Mesenchymal stem cell (in vitro differentiated cells and primary cell): ENCODE measurements around the gene CHD9.

Source experiments
- DNase-seq: peaks from one replicate; pipeline ENCODE4 v3.0.0-alpha.2; 2013
- H2AFZ ChIP-seq: one replicate; pipeline ENCODE4 v1.6.1; 2013; ENCODE audit warnings: low read depth, mild to moderate bottlenecking, control low read depth, inconsistent platforms, low read length, moderate library complexity
- H2AK5ac ChIP-seq: 2 replicates; pipeline ENCODE4 v1.6.1; 2013; ENCODE audit warnings: low read length, moderate library complexity, mild to moderate bottlenecking, inconsistent platforms; ENCODE audit not compliant: severe bottlenecking
- H2BK120ac ChIP-seq: one replicate; pipeline ENCODE4 v1.6.1; 2013; ENCODE audit warnings: low read depth, mild to moderate bottlenecking, inconsistent platforms, low read length, moderate library complexity
- H2BK12ac ChIP-seq, 2 experiments: one replicate each; pipeline ENCODE4 v1.6.1; 2013; ENCODE audit warnings: inconsistent platforms in 2 of 2, low read length in 2 of 2, mild to moderate bottlenecking in 2 of 2, moderate library complexity in 2 of 2, control low read depth in 1 of 2
- H2BK15ac ChIP-seq: one replicate; pipeline ENCODE4 v1.6.1; 2013; ENCODE audit warnings: mild to moderate bottlenecking, low read depth, inconsistent platforms; ENCODE audit not compliant: poor library complexity, severe bottlenecking
- H2BK5ac ChIP-seq: 2 replicates; pipeline ENCODE4 v1.6.1; 2013; ENCODE audit warnings: low read depth, mild to moderate bottlenecking, low read length, control low read depth, inconsistent platforms; ENCODE audit not compliant: poor library complexity, severe bottlenecking
- H3K14ac ChIP-seq, 2 experiments: one replicate each; pipeline ENCODE4 v1.6.1; 2013; ENCODE audit warnings: inconsistent platforms in 2 of 2, low read length in 2 of 2, control low read depth in 1 of 2, mild to moderate bottlenecking in 1 of 2, moderate library complexity in 1 of 2
- H3K18ac ChIP-seq, 2 experiments: one replicate each; pipeline ENCODE4 v1.6.1; 2013; ENCODE audit warnings: inconsistent platforms in 2 of 2, low read length in 2 of 2, control low read depth in 1 of 2, low read depth in 1 of 2, mild to moderate bottlenecking in 1 of 2
- H3K23ac ChIP-seq, 2 experiments: one replicate each; pipeline ENCODE4 v1.6.1; 2013; ENCODE audit warnings: inconsistent platforms in 2 of 2, low read length in 2 of 2, mild to moderate bottlenecking in 2 of 2, moderate library complexity in 2 of 2, control low read depth in 1 of 2
- H3K27ac ChIP-seq: 2 replicates; pipeline ENCODE4 v1.5.1; 2013; ENCODE audit warnings: mild to moderate bottlenecking, moderate library complexity, low read length, control low read depth, inconsistent platforms; ENCODE audit not compliant: poor library complexity, severe bottlenecking
- H3K27me3 ChIP-seq, 2 experiments: 2 replicates each; pipeline versions ENCODE4 v1.6.1 to v1.7.0; 2013; ENCODE audit warnings: low read length in 2 of 2, mild to moderate bottlenecking in 2 of 2, moderate library complexity in 2 of 2, control low read depth in 1 of 2, inconsistent platforms in 1 of 2; ENCODE audit not compliant: control insufficient read depth in 1 of 2, insufficient read depth in 1 of 2
- H3K36me3 ChIP-seq, 2 experiments: 2 replicates each; pipeline versions ENCODE4 v1.6.1 to v1.7.0; 2013; ENCODE audit warnings: low read length in 2 of 2, control low read depth in 1 of 2, inconsistent platforms in 1 of 2, low read depth in 1 of 2, mild to moderate bottlenecking in 1 of 2; ENCODE audit not compliant: insufficient read depth in 2 of 2, control insufficient read depth in 1 of 2
- H3K4ac ChIP-seq, 2 experiments: one replicate each; pipeline ENCODE4 v1.6.1; 2013; ENCODE audit warnings: inconsistent platforms in 2 of 2, low read length in 2 of 2, mild to moderate bottlenecking in 2 of 2, moderate library complexity in 2 of 2, control low read depth in 1 of 2, low read depth in 1 of 2
- H3K4me1 ChIP-seq: 2 replicates; pipeline ENCODE4 v1.6.1; 2013; ENCODE audit warnings: low read depth, low read length, control low read depth; ENCODE audit not compliant: control insufficient read depth, insufficient read depth
- H3K4me2 ChIP-seq: 2 replicates; pipeline ENCODE4 v1.6.1; 2013; ENCODE audit warnings: low read length, mild to moderate bottlenecking, inconsistent platforms; ENCODE audit not compliant: poor library complexity, severe bottlenecking
- H3K4me3 ChIP-seq, 2 experiments: 2 replicates each; pipeline versions ENCODE4 v1.5.1 to v1.7.0; 2013; ENCODE audit warnings: low read length in 2 of 2, mild to moderate bottlenecking in 2 of 2, control low read depth in 1 of 2, low read depth in 1 of 2; ENCODE audit not compliant: insufficient read depth in 1 of 2
- H3K79me1 ChIP-seq: replicated peaks from 2 replicates; pipeline ENCODE4 v1.6.1; 2013; ENCODE audit warnings: mild to moderate bottlenecking, control low read depth, low read length, inconsistent platforms; ENCODE audit not compliant: poor library complexity, severe bottlenecking
- H3K9ac ChIP-seq: 2 replicates; pipeline ENCODE4 v1.7.0; 2013; ENCODE audit warnings: mild to moderate bottlenecking, low read length, moderate library complexity
- H3K9me3 ChIP-seq: 2 replicates; pipeline ENCODE4 v1.7.0; 2013; ENCODE audit warnings: mild to moderate bottlenecking, low read length; ENCODE audit not compliant: control insufficient read depth
- H4K8ac ChIP-seq: one replicate; pipeline ENCODE4 v1.6.1; 2013; ENCODE audit warnings: inconsistent platforms, mild to moderate bottlenecking, low read length, moderate library complexity
- H4K91ac ChIP-seq: one replicate; pipeline ENCODE4 v1.6.1; 2013; ENCODE audit warnings: mild to moderate bottlenecking, low read length, inconsistent platforms
- WGBS: methylation state at CpG from one replicate; pipeline ENCODE4 v1.1.7; 2013; ENCODE audit warnings: mixed read lengths; 5-methylcytosine and 5-hydroxymethylcytosine counted together

The CHD9 gene

DNA sequence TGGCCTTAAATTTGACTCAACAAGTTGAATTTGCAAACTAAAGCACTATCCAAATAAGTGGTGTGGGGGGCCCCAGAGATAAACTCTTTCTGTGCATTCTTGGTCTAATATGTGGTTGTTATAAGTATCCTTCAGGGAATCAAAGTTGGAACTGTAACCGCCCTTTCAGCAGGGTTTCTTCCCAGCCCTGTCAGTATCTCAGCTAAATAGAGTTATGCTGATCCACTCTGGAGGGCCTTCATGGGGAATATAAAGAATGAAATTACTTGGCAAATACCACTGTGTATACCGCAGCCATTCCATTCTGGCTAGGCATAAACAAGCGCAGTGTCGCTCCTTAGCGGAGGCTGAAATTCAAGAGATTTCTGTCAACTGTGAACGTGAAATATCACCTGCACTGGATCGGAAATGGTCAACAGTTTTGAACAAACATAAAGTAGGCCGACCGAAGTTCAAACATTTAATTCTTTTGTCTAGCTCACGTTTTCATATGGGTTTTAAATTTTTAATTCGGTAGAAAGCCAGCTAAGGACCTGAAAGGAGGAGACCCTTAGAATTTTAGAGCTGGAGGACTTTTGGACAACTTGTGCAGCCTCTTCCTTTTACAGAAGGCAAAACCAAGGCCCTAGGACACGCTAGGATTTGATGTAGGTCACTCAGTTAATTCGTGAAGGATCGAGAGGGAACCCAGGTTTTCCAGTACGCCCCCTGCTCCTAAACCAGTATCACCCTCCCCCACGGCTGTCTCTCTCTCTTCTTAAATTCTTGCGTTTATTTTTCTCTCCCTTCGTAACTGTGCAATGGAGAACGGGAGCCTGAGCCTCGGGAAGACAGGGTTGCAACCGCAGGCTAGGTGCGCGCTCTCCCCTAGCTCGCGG is 74.7 kb downstream of the CHD9 start:
- DNase-seq, result peak; percentile 57
- Histone ChIP-seq H3K27me3 (no peaks in the 10 kb centered on the region), H3K36me3 (peaks cover 3 to 6% of the 10 kb centered on the region in 2 experiments), H2AFZ (peak overlapping the region; percentile 46), H3K79me1 (peaks cover 12% of the 10 kb centered on the region), H3K9me3 (no peaks in the 10 kb centered on the region), H3K4me2 (peak overlapping the region; percentile 87), H3K4ac (peak overlapping the region; percentile 85 to 93), H4K91ac (peak overlapping the region; percentile 99), H3K4me3 (peak overlapping the region; percentile 79 to 87), H2BK12ac (peak overlapping the region in 1 of 2 experiments; percentile 96), H2BK120ac (peak overlapping the region; percentile 87), H2BK15ac (peak overlapping the region; percentile 70), H3K27ac (peak overlapping the region; percentile 71), H3K23ac (peak overlapping the region; percentile 86 to 92), H4K8ac (peak overlapping the region; percentile 94), H3K14ac (peak overlapping the region in 1 of 2 experiments; percentile 98), H3K4me1 (peaks cover 3% of the 10 kb centered on the region), H2AK5ac (peak overlapping the region; percentile 88), H3K18ac (peak overlapping the region; percentile 95 to 97), H3K9ac (peak overlapping the region; percentile 94), H2BK5ac (no peak overlapping the region)
- 41% methylated on average over 25 of the region's 25 CpGs for WGBS

DNA sequence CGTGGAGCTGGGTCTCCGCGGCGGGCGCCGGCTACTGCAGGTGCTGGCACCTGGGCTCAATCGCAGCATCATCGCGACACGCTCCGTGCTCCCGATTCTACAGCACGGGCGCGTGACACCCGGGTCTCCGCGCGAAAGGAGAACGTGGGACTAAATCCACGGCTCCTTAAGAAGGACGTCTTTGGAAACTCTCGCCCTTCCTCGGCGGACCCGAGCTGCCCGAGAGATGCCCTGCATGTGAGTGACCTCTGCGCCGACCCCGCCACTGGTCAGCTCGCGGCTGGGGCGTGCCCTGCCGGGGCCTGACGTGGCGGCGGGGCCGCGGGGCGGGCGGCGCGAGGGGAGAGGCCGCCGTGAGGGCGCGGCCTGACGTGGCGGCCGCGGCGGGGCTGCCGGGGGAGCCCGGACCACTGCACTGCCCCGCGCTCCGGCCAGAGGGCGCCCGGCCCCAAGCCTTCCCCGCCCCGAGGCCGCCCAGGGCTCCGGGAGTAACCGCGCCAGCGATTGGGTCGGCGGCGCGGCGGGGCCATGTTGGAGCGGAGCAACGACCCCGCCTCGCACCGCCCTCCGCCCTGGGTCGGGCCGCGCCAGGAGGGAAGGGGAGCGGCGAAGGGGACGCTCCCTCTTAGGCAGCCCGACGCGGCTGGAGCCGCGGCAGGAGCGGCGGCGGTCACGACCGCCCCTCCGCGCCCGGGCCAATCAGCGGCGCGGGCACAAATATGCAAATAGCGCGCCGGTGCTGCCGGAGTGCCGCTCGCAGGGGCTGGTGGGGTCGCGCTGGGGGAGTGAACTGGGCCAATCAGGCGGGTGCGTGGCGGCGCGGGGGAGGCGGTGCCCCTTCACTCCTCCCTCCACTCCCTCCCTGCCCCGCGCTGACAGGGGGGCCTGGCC is 75.6 kb downstream of the CHD9 start:
- Histone ChIP-seq H4K91ac (peak overlapping the region; percentile 99), H3K23ac (peak overlapping the region; percentile 86 to 92), H3K4me2 (peak overlapping the region; percentile 87), H2BK120ac (peak overlapping the region; percentile 92), H3K27ac (peak overlapping the region; percentile 71), H3K18ac (peak overlapping the region; percentile 95 to 97), H3K4me3 (peak overlapping the region; percentile 87 to 94), H2BK5ac (peak overlapping the region; percentile 35), H3K14ac (peak overlapping the region in 1 of 2 experiments; percentile 98), H4K8ac (peak overlapping the region; percentile 94), H3K4me1 (peaks cover 3% of the 10 kb centered on the region), H2AK5ac (peak overlapping the region; percentile 88), H3K9me3 (no peaks in the 10 kb centered on the region), H3K79me1 (peaks cover 6% of the 10 kb centered on the region), H3K27me3 (no peaks in the 10 kb centered on the region), H2BK15ac (peak overlapping the region; percentile 70), H2AFZ (peak overlapping the region; percentile 46), H3K4ac (peak overlapping the region; percentile 85 to 93), H3K9ac (peak overlapping the region; percentile 94), H3K36me3 (peaks cover 6 to 10% of the 10 kb centered on the region in 2 experiments), H2BK12ac (peak overlapping the region in 1 of 2 experiments; percentile 96)
- WGBS, result 0% methylated on average over 67 of the region's 115 CpGs
- peak; percentile 95 for DNase-seq

DNA sequence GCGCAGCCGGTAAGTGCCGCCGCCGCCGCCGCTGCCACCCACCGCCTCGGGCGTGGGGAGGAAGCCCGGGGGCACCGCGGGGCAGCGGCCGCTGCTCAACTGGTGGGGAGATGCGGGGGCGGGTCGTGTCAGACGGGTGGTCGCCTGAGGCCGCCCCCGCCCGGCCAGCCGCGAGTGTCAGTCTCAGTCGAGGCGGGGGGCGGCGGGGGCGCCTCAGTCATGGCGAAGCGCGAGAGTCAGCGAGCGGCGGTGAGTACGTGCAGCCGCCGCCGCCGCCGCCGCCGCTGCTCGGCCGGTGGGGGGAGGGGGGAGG is 76.2 kb downstream of the CHD9 start:
- no peak for DNase-seq
- no peak overlapping the region for H3K27ac ChIP-seq
- peaks cover 6 to 12% of the 10 kb centered on the region in 2 experiments for H3K36me3 ChIP-seq
- H2BK5ac ChIP-seq, result no peak overlapping the region
- peak overlapping the region; percentile 67 to 94 for H3K4me3 ChIP-seq
- peak overlapping the region; percentile 54 for H4K8ac ChIP-seq
- peaks cover 3% of the 10 kb centered on the region for H3K4me1 ChIP-seq
- peak overlapping the region; percentile 79 for H3K9ac ChIP-seq
- H3K27me3 ChIP-seq, result no peaks in the 10 kb centered on the region
- H2AFZ ChIP-seq, result no peak overlapping the region
- 0% methylated on average over 1 of the region's 46 CpGs for WGBS
- H3K18ac ChIP-seq, result peak overlapping the region; percentile 62 to 82
- H2BK12ac ChIP-seq, result no peak overlapping the region
- no peaks in the 10 kb centered on the region for H3K9me3 ChIP-seq
- H3K14ac ChIP-seq, result peak overlapping the region in 1 of 2 experiments; percentile 41
- peak overlapping the region; percentile 92 for H2BK120ac ChIP-seq
- H3K79me1 ChIP-seq, result peaks cover 5% of the 10 kb centered on the region
- H3K23ac ChIP-seq, result no peak overlapping the region
- peak overlapping the region; percentile 64 to 82 for H3K4ac ChIP-seq
- peak overlapping the region; percentile 68 for H4K91ac ChIP-seq
- H2AK5ac ChIP-seq, result no peak overlapping the region
- no peak overlapping the region for H3K4me2 ChIP-seq
- no peak overlapping the region for H2BK15ac ChIP-seq
